ENCODE measurements around the gene SIX1.

SIX1 gene

GRCh38 chr14:60643463-60644314, 5.6 kb downstream of the SIX1 start:
- DNase-seq (ENCODE audit: extremely low spot score, insufficient read length, low read depth) (no peak), FAIRE-seq (no peak)

GRCh38 chr14:60643141-60643462, 6.2 kb downstream of the SIX1 start:
- DNase-seq (ENCODE audit: extremely low spot score, insufficient read length, low read depth) (no peak), FAIRE-seq (no peak)

GRCh38 chr14:60642270-60643140, 6.8 kb downstream of the SIX1 start:
- no peak for FAIRE-seq
- no peak for DNase-seq (ENCODE audit: extremely low spot score, insufficient read length, low read depth)

GRCh38 chr14:60641742-60642269, 7.5 kb downstream of the SIX1 start:
- DNase-seq (ENCODE audit: extremely low spot score, insufficient read length, low read depth) (no peak), FAIRE-seq (no peak)

- DNase-seq (ENCODE audit: extremely low spot score, insufficient read length, low read depth): no peak
- FAIRE-seq: no peak
These were observed 8.2 kb downstream of the SIX1 start for GRCh38 chr14:60640859-60641741.

- DNase-seq (ENCODE audit: extremely low spot score, insufficient read length, low read depth) (no peak), FAIRE-seq (no peak)
These were observed 9.6 kb downstream of the SIX1 start for GRCh38 chr14:60639674-60640073.

GRCh38 chr14:60637479-60638315, 11.6 kb downstream of the SIX1 start:
- no peak for FAIRE-seq

GRCh38 chr14:60636879-60637478, 12.3 kb downstream of the SIX1 start:
- no peak for DNase-seq (ENCODE audit: extremely low spot score, insufficient read length, low read depth)
- no peak for FAIRE-seq

More at GRCh38 chr14:60637479-60638315, 11.6 kb downstream of the SIX1 start:
- DNase-seq (ENCODE audit: extremely low spot score, insufficient read length, low read depth): no peak

- FAIRE-seq (no peak), DNase-seq (ENCODE audit: extremely low spot score, insufficient read length, low read depth) (no peak)
These were observed 15.1 kb downstream of the SIX1 start for GRCh38 chr14:60634153-60634552.

GRCh38 chr14:60632777-60633176, 16.5 kb downstream of the SIX1 start:
- FAIRE-seq: peak; percentile 60
- no peak for DNase-seq (ENCODE audit: extremely low spot score, insufficient read length, low read depth)

GRCh38 chr14:60632257-60632656, 17.0 kb downstream of the SIX1 start:
- DNase-seq (ENCODE audit: extremely low spot score, insufficient read length, low read depth) (no peak), FAIRE-seq (peak; percentile 33)

GRCh38 chr14:60631842-60632241, 17.4 kb downstream of the SIX1 start:
- FAIRE-seq: no peak
- DNase-seq (ENCODE audit: extremely low spot score, insufficient read length, low read depth): no peak

- DNase-seq (ENCODE audit: extremely low spot score, insufficient read length, low read depth) (no peak), FAIRE-seq (no peak)
These were observed 19.1 kb downstream of the SIX1 start for GRCh38 chr14:60630129-60630528.

GRCh38 chr14:60628892-60629291, 20.4 kb downstream of the SIX1 start:
- no peak for DNase-seq (ENCODE audit: extremely low spot score, insufficient read length, low read depth)
- no peak for FAIRE-seq

GRCh38 chr14:60622917-60623257, 26.4 kb downstream of the SIX1 start:
- DNase-seq (ENCODE audit: extremely low spot score, insufficient read length, low read depth) (no peak), FAIRE-seq (no peak)

- FAIRE-seq (no peak), DNase-seq (ENCODE audit: extremely low spot score, insufficient read length, low read depth) (no peak)
These were observed 26.9 kb downstream of the SIX1 start for GRCh38 chr14:60622210-60622916.

GRCh38 chr14:60621386-60621785, 27.9 kb downstream of the SIX1 start:
- no peak for DNase-seq (ENCODE audit: extremely low spot score, insufficient read length, low read depth)
- FAIRE-seq: no peak

GRCh38 chr14:60618241-60618640, 31.0 kb downstream of the SIX1 start:
- FAIRE-seq (no peak), DNase-seq (ENCODE audit: extremely low spot score, insufficient read length, low read depth) (no peak)

Measured in GM18507 (cell line).